ENCODE results near the gene NCOA7. TPM values are rescaled to one million over a fixed set of nuclear protein-coding genes. Genes with fewer than 3 reads are reported as not detected.

NCOA7 gene
- total and polyA plus RNA-seq, 10 of the 15 experiments (the other 5 are each of a cell fraction or from before 2014, with no cell fraction given): 18.9 to 50.3 (median 34.2) TPM

DNA sequence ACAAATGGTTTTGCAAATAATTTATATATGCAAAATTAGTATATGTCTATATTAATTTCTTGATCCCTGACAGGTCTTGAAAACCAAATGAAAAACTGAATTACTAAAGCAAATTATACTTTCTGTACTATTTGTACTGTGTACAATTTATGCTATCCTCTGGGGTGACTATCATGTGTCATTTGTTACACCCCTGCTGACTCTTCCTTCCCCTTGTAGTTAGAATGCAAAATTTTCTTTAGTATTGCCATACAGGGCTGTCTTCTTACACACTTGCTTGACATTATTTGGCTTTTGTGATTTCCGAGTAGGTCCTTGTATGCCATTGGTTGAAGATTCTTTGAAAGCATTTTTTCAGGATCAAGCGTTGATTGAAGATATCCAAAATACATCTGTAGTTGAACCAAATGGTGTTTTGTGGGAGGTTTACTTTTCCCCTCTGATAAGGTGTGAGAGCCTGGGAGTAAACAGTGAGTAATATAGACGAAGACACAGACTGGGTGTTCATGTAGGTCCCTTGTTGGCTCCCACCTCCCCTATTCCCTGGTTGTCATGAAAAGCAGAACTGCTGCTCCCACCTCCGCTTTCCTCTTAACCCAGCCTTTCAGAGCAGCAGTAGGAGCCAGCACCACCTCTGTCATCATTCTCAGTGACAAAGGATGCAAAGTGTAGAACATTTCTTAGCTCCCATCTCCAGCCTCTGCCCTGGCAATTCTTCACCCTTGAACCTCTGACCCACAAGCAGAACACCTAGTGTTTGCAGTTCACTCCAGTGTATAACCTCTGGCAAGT lies 29.0 kb downstream of the NCOA7 start (continued):
- TF ChIP-seq, protein P1, sequence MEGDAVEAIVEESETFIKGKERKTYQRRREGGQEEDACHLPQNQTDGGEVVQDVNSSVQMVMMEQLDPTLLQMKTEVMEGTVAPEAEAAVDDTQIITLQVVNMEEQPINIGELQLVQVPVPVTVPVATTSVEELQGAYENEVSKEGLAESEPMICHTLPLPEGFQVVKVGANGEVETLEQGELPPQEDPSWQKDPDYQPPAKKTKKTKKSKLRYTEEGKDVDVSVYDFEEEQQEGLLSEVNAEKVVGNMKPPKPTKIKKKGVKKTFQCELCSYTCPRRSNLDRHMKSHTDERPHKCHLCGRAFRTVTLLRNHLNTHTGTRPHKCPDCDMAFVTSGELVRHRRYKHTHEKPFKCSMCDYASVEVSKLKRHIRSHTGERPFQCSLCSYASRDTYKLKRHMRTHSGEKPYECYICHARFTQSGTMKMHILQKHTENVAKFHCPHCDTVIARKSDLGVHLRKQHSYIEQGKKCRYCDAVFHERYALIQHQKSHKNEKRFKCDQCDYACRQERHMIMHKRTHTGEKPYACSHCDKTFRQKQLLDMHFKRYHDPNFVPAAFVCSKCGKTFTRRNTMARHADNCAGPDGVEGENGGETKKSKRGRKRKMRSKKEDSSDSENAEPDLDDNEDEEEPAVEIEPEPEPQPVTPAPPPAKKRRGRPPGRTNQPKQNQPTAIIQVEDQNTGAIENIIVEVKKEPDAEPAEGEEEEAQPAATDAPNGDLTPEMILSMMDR (IDR thresholded peaks at IDR 0.05 in 2 of 3, conservative IDR thresholded peaks at IDR 0.05 in 1 of 3; ENCODE audit: control insufficient read depth in 2 of 3, extremely low read depth in 1 of 3, insufficient read depth in 1 of 3, low read depth in 3 of 3, low read length in 3 of 3): no peak
- TF ChIP-seq, protein P2, sequence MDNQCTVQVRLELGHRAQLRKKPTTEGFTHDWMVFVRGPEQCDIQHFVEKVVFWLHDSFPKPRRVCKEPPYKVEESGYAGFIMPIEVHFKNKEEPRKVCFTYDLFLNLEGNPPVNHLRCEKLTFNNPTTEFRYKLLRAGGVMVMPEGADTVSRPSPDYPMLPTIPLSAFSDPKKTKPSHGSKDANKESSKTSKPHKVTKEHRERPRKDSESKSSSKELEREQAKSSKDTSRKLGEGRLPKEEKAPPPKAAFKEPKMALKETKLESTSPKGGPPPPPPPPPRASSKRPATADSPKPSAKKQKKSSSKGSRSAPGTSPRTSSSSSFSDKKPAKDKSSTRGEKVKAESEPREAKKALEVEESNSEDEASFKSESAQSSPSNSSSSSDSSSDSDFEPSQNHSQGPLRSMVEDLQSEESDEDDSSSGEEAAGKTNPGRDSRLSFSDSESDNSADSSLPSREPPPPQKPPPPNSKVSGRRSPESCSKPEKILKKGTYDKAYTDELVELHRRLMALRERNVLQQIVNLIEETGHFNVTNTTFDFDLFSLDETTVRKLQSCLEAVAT (IDR thresholded peaks at IDR 0.05): no peak
- no peak for TF ChIP-seq RBBP5 (conservative IDR thresholded peaks at IDR 0.05)
- no peak for TF ChIP-seq NBN (IDR thresholded peaks at IDR 0.05)

DNA sequence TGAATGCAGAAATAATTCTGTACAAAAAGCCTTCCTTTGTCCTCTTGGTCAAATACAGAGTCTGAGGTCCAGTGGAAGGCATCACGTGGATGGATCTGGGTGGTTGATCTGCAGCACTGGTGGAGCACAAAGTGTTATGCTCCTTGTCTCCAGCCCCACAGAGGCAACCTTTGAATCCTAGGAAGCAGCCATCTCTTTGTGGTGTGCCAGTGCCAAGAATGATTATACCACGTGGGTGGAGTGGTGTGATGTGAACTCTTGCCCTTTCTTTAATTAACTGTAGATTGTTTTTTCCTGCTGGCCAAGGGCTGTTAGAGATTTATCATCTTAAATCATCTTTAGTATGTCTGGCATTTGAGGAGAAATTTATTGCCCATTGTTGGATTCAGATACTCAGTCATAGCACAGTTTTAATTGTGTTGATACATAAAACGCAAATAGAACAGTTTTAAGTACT lies 31.1 kb downstream of the NCOA7 start:
- H3K27ac ChIP-seq (ENCODE audit: control insufficient read depth, insufficient read depth): no peak overlapping the region
- SMC1A ChIA-PET (ENCODE audit: uncharacterized antibody, unreplicated experiment): interaction anchor here (0.9 kb wide), 1 partner anchor 10 kb away, joined by 3 read pairs; no protein-coding TSS in a partner anchor
- POLR2A ChIA-PET: interaction anchor here (1.2 kb wide), 1 partner anchor 10 kb away, joined by 3 read pairs; no protein-coding TSS in a partner anchor
- ATAC-seq (peak; percentile 28), FAIRE-seq (no peak), DNase-seq (ENCODE audit: low read depth, low spot score) (no peak)
- peaks cover 15% of the 10 kb centered on the region for H3K4me1 ChIP-seq (ENCODE audit: control insufficient read depth, insufficient read depth, low read length)
- CTCF ChIA-PET: interaction anchor here (1.4 to 1.8 kb wide), 2 partner anchors 12 to 40 kb away, joined by 3 to 6 read pairs; no protein-coding TSS in a partner anchor
- H2AFZ ChIP-seq (ENCODE audit: control insufficient read depth, low read depth, low read length): no peak overlapping the region
- no peak overlapping the region for H3K9ac ChIP-seq (ENCODE audit: control insufficient read depth, insufficient read depth, low read length)
- peak; percentile 34; the same call in 1 of the 2 replicates for TF ChIP-seq MTA2 (IDR thresholded peaks at IDR 0.05; ENCODE audit: low read depth)
- no peak for TF ChIP-seq TCF3 (IDR thresholded peaks at IDR 0.05; ENCODE audit: borderline replicate concordance, insufficient read depth, low read depth, low read length)
- TF ChIP-seq IKZF1 (conservative IDR thresholded peaks at IDR 0.05): peak; percentile 51
- TF ChIP-seq JUNB (IDR thresholded peaks at IDR 0.05): no peak
- TF ChIP-seq NR2F1 (conservative IDR thresholded peaks at IDR 0.05): peak; percentile 45; the same call in 1 of the 2 replicates
- TF ChIP-seq IKZF2 (IDR thresholded peaks at IDR 0.05): peak in 1 of 2 experiments; percentile 30; a peak in 1 of 4 replicates
- no peak overlapping the region for H3K4me2 ChIP-seq (ENCODE audit: control insufficient read depth, insufficient read depth)
- peaks cover 22% of the 10 kb centered on the region for H3K79me2 ChIP-seq (ENCODE audit: control insufficient read depth, insufficient read depth, low read length)
- in situ Hi-C loops (cut with MboI): no loop called here
- peaks cover 3 to 8% of the 10 kb centered on the region in 2 experiments; a peak in 3 of 4 replicates for H3K36me3 ChIP-seq (ENCODE audit: control insufficient read depth in 2 of 2, insufficient read depth in 2 of 2, low read length in 1 of 2)
- no peaks in the 10 kb centered on the region for H3K27me3 ChIP-seq (replicated peaks in 1 of 2; ENCODE audit: control insufficient read depth in 2 of 2, insufficient read depth in 2 of 2, low read length in 1 of 2)
- intact Hi-C loops (cut with micrococcal nuclease; ENCODE audit: unreplicated experiment): no loop called here
- no peaks in the 10 kb centered on the region for H4K20me1 ChIP-seq (ENCODE audit: control insufficient read depth, insufficient read depth)
- no TSS peak for BruUV-seq (replicated peaks)
- 79% methylated on average over 3 of the region's 3 CpGs for WGBS (ENCODE audit: insufficient coverage, insufficient replicate concordance, low lambda C conversion rate, missing lambda C conversion rate)
- H3K4me3 ChIP-seq: no peak overlapping the region
- H3K9me3 ChIP-seq (replicated peaks; ENCODE audit: control insufficient read depth, insufficient read depth, low read length): no peaks in the 10 kb centered on the region; the same call in 2 of the 3 replicates
- RAD21 ChIA-PET (ENCODE audit: unreplicated experiment): no interaction called here

Data from GM12878 (cell line).